D721Med (cell line): Measurements from ENCODE around the gene USP12.

Experiments used
- DNase-seq: peaks from one replicate; pipeline ENCODE4 v3.0.0; 2011; ENCODE audit warnings: low spot score; ENCODE audit not compliant: insufficient read length
- FAIRE-seq: peaks from 2 replicates; lab custom pipeline; 2011; peaks lifted over from hg19 to GRCh38; lab: Jason Lieb, UNC
- CTCF ChIP-seq: IDR thresholded peaks from 2 replicates; pipeline ENCODE4 v1.5.1; 2012; ENCODE audit warnings: mild to moderate bottlenecking, control low read depth; ENCODE audit not compliant: insufficient read depth; ENCODE audit errors: missing control alignments

Gene USP12

GRCh38 chr13:27065582-27065981, 106.0 kb downstream of the USP12 start:
- no peak for TF ChIP-seq CTCF
- DNase-seq (no peak), FAIRE-seq (no peak)

- FAIRE-seq, result no peak
- no peak for DNase-seq
Observed at GRCh38 chr13:27064252-27064995, 107.2 kb downstream of the USP12 start.

GRCh38 chr13:27057817-27058216, 113.8 kb downstream of the USP12 start:
- DNase-seq (no peak), FAIRE-seq (no peak)
- TF ChIP-seq CTCF, result no peak

More at GRCh38 chr13:27064252-27064995, 107.2 kb downstream of the USP12 start:
- TF ChIP-seq CTCF, result no peak

- DNase-seq (no peak), FAIRE-seq (no peak)
- no peak for TF ChIP-seq CTCF
Observed at GRCh38 chr13:27055526-27055925, 116.1 kb downstream of the USP12 start.

- no peak for FAIRE-seq
- TF ChIP-seq CTCF, result no peak
Observed at GRCh38 chr13:27054760-27055159, 116.9 kb downstream of the USP12 start.

GRCh38 chr13:27053902-27054595, 117.6 kb downstream of the USP12 start:
- TF ChIP-seq CTCF, result no peak
- DNase-seq (no peak), FAIRE-seq (no peak)

More at GRCh38 chr13:27054760-27055159, 116.9 kb downstream of the USP12 start:
- DNase-seq, result no peak
